ENCODE measurements around the gene LENG9.
A peak's percentile ranks its signal among the peaks of the same experiment; 100 is the strongest.

LENG9 gene

DNA sequence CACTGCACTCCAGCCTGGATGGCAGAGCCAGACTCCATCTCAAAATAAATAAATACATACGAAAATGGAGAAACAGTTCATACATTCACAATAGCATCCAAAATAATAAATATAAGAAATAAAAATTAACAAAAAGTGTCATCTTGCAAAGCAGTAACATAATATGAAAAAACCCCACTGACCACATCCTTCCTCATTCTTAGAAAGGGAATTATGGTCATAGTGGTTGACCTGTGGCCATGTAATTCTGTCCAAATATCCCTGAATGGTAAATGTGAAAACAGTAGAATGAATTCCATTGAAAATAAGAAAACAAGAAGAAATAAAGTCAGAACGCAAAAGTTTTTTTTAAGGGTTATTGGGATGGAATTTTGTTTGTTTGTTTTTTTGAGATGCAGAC, 16.5 kb upstream of the LENG9 start:
- Histone ChIP-seq H3K27ac (no peak overlapping the region), H3K36me3 (no peaks in the 10 kb centered on the region), H3K9me3 (ENCODE audit: severe bottlenecking) (peaks cover 3% of the 10 kb centered on the region), H3K4me3 (ENCODE audit: low read depth, low read length) (no peak overlapping the region), H3K27me3 (ENCODE audit: insufficient read depth, low read depth, severe bottlenecking) (peaks cover 72% of the 10 kb centered on the region)
- DNase-seq = no peak
- TF ChIP-seq, protein P1, sequence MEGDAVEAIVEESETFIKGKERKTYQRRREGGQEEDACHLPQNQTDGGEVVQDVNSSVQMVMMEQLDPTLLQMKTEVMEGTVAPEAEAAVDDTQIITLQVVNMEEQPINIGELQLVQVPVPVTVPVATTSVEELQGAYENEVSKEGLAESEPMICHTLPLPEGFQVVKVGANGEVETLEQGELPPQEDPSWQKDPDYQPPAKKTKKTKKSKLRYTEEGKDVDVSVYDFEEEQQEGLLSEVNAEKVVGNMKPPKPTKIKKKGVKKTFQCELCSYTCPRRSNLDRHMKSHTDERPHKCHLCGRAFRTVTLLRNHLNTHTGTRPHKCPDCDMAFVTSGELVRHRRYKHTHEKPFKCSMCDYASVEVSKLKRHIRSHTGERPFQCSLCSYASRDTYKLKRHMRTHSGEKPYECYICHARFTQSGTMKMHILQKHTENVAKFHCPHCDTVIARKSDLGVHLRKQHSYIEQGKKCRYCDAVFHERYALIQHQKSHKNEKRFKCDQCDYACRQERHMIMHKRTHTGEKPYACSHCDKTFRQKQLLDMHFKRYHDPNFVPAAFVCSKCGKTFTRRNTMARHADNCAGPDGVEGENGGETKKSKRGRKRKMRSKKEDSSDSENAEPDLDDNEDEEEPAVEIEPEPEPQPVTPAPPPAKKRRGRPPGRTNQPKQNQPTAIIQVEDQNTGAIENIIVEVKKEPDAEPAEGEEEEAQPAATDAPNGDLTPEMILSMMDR (IDR thresholded peaks at IDR 0.05; ENCODE audit: low read depth, low read length) = no peak

DNA sequence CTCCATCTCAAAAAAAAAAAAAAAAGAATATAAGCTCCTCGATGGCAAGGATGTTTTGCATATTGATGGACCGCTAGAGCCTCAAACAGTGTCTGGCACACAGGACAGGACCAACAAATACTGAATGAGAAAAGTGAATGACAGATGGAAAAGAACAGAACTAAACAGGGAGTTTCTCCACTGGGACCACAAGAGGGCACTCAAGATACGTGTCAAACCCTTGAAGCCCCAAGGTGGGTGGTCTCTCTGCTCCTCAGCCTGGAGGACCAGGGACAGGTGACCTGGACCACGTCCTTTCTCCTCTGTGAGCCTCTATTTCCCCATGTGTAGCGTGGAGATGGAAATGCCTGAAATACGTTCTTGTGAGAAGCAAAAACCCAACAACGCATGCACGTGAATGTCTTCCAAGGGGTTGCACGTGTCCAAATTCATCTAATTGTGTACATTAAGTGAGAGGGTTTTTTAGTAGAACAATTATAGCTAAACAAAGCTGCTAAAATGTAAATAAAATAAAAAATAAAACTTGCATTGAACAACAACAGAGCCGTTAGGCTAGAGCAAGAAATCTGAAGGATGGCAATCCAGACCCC, 15.2 kb upstream of the LENG9 start:
- peaks cover 65% of the 10 kb centered on the region for H3K27me3 ChIP-seq (ENCODE audit: insufficient read depth, low read depth, severe bottlenecking)
- DNase-seq = no peak
- H3K27ac ChIP-seq = no peak overlapping the region
- H3K4me3 ChIP-seq (ENCODE audit: low read depth, low read length) = no peak overlapping the region
- peaks cover 3% of the 10 kb centered on the region for H3K9me3 ChIP-seq (ENCODE audit: severe bottlenecking)
- no peaks in the 10 kb centered on the region for H3K36me3 ChIP-seq
- TF ChIP-seq, protein P1 (IDR thresholded peaks at IDR 0.05; ENCODE audit: low read depth, low read length) = peak; percentile 72

DNA sequence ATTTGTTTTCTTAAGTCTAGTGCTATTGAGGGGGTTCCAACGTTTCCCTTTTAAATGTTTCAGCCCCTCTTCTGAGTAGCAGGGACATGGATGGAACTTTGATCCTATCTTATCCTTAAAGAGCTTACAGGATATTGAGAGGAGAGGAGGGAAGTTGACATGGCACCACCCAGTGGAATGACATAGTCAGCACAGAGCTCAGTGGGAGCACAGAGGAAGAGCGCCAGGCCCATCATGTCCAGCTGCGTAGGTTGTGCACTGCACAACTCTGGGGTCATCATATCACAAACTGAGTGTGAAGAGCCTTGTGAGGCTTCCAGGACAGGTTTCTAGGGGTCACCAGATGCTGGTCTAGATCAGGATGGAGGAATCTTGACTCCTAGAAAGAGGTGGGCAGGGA, 14.1 kb upstream of the LENG9 start:
- H3K36me3 ChIP-seq = no peaks in the 10 kb centered on the region
- DNase-seq = no peak
- H3K27ac ChIP-seq = no peak overlapping the region
- TF ChIP-seq, protein P1 (IDR thresholded peaks at IDR 0.05; ENCODE audit: low read depth, low read length) = peak; percentile 38; the same call in 1 of the 2 replicates
- H3K4me3 ChIP-seq (ENCODE audit: low read depth, low read length) = no peak overlapping the region
- peaks cover 3% of the 10 kb centered on the region for H3K9me3 ChIP-seq (ENCODE audit: severe bottlenecking)
- peaks cover 63% of the 10 kb centered on the region for H3K27me3 ChIP-seq (ENCODE audit: insufficient read depth, low read depth, severe bottlenecking)

DNA sequence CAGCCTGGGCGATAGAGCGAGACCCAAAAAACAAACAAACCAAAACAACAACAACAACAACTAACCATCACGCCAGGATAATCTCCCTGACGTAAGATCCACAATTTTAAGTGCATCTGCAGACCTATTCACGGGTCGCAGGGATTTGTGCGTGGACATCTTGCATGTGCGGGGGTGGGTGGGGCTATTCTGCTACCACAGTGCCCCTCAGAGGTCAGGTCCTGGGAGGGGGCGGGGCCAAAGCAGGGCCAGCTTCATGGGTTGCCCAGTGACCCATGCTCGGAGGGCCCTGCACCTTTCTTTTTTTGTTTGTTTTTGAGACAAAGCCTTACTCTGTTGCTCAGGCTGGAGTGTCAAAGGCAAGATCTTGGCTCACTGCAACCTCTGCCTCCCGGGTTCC, 12.1 kb upstream of the LENG9 start:
- peaks cover 3% of the 10 kb centered on the region for H3K9me3 ChIP-seq (ENCODE audit: severe bottlenecking)
- H3K27ac ChIP-seq = no peak overlapping the region
- H3K36me3 ChIP-seq = no peaks in the 10 kb centered on the region
- TF ChIP-seq, protein P1 (IDR thresholded peaks at IDR 0.05; ENCODE audit: low read depth, low read length) = no peak
- peaks cover 53% of the 10 kb centered on the region for H3K27me3 ChIP-seq (ENCODE audit: insufficient read depth, low read depth, severe bottlenecking)
- DNase-seq = no peak
- H3K4me3 ChIP-seq (ENCODE audit: low read depth, low read length) = no peak overlapping the region

DNA sequence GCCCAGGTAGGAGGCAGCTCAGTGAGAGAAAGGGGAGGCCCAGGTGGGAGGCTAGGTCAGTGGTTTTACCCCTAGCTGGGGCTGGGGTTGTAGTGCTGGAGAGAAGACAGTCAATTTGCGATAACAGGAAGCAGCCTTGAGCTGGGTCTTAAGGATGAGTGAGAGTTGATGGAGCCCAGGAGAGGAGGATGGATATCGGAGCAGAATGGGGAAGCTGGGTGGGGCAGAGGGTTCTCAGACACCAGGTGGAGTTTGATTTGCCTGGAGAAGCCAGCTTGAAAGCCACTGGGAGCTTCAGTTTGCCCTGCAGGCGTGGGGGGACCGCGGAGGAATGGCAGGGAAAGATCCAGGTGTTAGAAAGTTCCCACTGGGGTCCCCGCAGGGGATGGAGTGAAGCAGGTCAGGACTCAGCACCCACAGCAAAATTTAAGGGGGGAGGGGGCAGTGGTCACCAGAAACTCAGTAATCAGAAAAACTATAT, 10.4 kb upstream of the LENG9 start:
- Histone ChIP-seq H3K27ac (no peak overlapping the region), H3K4me3 (ENCODE audit: low read depth, low read length) (no peak overlapping the region)

More for the DNA sequence above, 10.4 kb upstream of the LENG9 start:
- peaks cover 3% of the 10 kb centered on the region for H3K9me3 ChIP-seq (ENCODE audit: severe bottlenecking)
- DNase-seq = no peak
- peaks cover 53% of the 10 kb centered on the region for H3K27me3 ChIP-seq (ENCODE audit: insufficient read depth, low read depth, severe bottlenecking)
- no peaks in the 10 kb centered on the region for H3K36me3 ChIP-seq
- TF ChIP-seq, protein P1 (IDR thresholded peaks at IDR 0.05; ENCODE audit: low read depth, low read length) = no peak

All from WERI-Rb-1 (cell line).